ENCODE data around the gene NAPG.
"Not testable (repeated sequence)": the region's sequence is repeated elsewhere in the genome, so short reads cannot be mapped to it uniquely, and the experiment has no call there.

Gene NAPG

DNA sequence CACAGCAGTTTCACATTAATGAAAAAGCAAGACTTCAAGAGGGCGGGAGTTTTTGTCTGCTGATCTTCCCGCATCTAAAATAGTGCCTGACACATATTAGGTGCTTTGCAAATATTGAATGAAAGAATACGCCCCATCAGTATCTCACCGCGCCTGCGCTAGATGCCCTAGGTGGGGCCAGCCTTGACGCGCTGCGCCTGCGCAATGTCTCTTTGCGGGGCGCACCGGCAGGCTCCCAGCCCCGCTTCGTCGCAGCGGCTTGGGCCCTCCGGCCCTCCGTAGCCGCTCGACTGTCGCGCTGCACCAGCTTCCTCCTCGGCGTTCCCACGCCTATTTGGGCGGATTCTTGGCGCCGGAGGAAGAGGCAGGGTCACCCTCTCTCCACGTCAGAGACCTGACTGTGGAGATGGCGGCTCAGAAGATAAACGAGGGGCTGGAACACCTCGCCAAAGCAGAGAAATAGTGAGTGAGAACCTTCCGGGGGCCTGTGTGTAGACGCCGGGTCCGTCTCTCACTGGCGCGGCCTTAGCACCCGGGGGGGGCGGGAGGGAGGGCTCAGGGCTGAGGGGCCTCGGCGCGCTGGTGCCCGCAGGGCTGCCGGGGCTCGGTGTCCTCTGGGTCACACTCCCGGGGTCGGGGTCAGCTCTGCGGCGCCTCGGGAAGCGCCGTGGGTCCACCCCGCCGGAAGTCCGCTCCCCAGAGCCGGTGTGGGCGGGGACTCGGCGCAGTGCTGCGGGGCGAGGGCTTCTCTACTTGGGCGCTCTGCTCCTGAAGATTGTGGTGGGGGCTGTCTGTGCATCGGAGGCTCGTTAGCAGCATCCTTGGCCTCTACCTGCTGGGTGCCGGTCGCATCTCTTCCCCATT, at the start of gene NAPG:
TSS of gene NAPG (plus strand) at position 331 of the 864 bp plus-strand sequence. CDS start at position 407, 76 bp downstream.
- peak; percentile 85 for FAIRE-seq

DNA sequence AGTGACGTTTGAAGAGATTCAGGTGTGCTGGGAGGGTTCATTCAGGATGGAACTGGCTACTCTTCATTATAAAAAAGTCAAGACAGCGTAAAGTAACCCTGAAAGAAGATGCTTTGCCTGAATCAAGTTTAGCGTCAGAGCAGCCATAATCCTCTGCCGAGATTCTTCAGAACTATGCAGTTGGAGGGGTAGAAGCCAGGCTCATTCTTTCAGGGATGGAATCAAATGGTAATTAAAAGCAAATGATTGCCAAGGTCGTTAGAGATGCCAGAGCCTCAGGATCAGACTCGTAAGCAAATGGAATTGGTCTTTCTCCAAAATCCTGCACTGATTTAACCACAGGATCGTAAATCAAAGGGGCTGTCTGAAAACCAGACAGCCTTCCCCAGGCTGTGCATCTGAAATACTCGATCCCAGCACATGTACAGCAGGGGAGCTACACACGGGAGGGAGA, 49.5 kb upstream of the NAPG start:
- no peak for FAIRE-seq

DNA sequence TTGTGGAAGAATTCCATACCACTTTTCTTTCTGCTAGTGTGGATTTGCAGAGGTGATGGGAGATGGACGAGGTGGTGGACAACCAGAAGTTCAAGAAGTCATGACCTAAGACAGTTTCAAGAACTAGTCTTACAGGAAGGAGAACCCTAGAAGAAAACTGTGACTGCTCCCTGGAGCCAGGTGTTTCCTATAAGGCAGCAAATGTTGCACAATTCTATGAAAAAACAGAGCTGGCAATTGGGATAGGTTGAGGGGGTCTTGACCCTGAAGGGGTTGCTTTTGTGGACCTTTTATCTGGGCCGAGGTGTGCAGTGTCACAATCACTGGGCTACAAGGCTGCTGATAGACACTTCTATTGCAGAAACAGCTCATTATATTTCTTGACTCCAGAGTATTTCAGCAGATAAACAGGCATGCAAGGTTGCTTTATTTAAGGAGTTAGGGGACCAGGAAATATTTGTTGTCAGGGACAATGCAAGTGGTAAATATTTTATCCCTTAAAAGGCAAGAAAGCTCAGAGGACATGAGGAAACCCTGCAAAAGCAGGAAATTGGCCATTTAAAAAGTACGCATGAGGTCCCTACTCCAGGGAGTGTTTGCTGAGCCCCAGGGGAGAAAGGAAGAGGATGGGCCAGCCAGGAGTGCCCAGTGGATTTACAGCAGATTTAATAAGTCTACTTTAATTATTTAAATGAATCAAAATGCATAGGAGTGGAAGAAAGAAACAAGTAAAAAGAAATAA, 48.5 kb upstream of the NAPG start:
- FAIRE-seq, result no peak

DNA sequence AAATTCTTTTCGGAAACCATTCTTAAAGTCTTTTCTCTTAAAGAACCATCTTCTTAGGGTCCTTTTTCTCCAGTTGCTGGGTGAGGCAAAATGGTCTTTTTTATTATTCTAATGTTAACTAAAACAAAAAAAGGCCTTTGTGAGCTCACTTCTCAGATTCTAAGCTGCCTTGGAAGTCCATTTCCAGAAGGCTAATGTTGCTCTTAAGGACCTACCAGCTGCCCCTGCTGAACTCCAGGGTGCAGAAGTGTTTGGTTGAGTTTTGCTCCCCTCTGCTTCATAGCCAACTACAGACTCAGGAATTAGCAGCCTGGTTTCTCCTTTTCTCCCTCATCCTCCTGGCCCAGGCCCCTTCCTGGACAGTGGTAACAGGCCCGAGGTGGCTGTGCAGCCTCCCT, 48.0 kb upstream of the NAPG start:
- FAIRE-seq, result no peak

DNA sequence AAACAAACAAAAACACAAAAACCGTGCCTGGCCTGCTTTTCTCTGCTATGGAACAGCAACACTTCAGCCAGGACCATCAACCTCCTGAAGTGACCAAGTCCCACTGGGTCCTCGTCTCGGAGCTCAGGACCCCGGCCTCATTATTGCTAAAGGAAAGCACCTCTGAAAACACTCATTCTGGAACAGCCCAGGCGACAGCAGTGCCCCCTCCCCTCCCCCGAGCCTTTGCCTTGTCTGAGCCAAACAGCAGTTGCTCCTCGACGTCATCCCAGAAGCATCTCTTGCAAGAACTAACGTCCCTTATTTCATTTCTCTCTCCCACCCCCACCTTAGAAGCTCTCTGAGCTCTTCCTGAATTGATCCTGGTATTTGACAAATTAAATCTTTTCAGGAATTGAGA, 44.0 kb upstream of the NAPG start:
- FAIRE-seq, result no peak

DNA sequence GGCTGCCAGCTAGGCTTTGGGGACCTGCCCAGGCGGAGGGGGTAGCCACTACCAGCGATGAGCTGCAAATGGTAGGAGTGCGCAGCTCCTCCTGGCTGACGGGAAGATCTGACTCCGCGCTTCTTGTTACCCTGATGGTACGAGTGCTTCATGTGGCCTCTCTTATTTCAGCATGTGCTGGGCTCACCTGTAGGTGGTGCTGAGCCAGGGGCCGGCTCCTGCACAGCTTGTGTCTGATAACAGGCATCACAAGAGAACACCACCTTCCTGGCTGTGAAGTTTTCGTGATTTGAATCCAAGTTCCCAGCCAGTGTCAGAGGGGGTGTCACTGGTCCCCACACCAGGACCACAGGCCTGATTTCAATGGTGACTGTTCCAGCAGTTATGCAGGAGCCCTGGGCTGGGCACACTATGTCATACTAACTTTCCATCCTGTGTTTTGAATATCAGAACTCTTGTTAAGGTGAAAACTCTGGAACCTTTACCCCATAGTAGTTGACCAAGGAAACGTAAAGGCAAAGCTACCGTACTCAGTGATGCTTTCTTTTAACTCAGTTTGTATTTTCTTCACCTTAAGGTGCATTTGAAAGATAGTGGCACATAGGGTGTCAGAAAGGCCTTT, 43.4 kb upstream of the NAPG start:
- FAIRE-seq, result no peak

DNA sequence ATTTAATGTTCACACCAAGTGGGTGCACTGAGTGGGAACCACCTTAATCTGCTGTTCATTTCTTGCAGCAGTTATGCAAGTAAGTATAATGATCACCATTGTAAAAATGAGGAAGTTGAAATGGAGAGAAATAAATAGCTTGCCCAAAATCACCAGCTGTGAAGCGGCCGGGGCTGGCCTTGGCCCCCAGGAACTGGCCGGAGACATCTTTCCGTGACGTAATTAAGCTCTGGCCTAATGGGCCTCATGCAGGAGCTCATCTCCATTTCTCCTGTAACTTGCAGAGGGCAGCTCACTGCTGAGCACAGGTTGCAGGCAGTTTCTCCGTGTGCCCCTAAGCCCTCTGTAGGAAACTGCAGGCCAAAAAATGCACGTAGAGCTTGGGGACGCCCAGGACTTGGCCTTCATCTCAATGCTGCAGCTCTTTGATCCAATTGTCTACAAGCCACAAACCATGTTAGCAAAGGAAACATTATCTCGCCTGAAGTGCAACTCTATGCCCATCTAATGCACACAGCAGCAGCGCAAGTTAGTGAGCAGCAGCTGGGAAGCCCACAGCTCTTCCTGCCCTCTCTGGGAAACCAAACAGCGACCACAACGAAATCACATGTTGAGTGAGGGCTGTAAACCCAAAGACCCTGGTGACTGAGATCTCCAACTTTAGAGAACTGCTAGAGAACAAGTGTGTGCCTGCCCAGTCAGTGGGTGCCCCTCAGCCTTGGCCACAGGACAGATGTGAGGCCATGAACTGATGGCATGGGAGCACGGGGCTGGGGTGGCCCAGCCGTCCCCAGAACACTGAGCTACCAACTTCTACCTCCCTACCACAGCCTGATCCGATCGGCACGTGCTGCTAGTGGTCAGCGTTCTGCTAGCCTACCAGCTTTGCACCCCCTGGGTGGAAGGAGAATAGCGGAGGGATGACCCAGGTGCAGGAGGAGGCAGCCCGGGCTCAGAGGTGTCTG, 42.6 kb upstream of the NAPG start:
- FAIRE-seq, result no peak

DNA sequence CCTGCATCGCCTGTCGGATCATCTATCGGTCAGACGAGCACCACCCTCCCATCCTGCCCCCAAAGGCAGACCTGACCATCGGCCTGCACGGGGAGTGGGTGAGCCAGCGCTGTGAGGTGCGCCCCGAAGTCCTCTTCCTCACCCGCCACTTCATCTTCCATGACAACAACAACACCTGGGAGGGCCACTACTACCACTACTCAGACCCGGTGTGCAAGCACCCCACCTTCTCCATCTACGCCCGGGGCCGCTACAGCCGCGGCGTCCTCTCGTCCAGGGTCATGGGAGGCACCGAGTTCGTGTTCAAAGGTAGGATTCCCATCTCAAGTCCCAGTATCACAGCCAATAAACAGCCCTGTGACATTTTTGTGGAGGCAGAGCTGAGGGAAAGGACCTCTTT, 40.4 kb upstream of the NAPG start:
- FAIRE-seq, result no peak

DNA sequence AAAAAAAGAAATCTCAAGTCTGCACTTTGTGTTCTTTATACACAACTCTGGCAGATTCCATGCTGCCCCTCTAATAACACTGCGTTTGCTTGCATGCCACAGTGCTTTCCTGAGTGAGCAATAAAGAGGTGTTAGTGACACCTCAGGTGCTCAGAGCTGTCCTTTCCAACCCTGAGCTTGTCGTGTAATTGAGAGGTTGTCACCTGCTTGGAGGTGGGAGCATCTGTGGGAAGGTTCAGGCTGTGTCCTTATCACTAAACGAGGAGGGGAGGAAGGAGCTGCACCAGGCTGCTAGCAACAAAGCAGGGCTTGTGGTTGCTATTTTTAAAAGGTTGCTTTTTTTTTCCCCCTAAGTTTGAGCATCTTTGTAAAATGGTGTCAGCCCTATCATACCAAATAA, 39.5 kb upstream of the NAPG start:
- no peak for FAIRE-seq

DNA sequence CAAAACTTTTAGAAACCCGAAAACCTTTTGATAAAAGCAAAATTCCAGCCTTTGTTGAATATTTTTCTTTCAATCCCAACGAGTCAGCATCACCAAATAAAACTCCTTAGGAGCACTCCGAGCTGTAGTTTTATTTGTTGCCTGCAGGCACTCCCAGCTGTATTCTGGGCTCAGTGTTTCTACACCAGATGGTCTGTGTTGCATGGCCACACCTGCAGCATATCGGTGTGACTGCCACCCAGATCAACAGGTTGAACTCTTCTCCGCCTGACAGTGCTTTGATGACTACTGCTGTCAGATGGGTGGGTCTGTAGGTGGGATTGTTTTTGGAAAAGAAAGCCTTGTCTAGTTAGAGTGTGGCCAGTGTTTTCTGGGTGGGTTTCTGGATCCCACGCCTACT, 38.7 kb upstream of the NAPG start:
- FAIRE-seq, result no peak

DNA sequence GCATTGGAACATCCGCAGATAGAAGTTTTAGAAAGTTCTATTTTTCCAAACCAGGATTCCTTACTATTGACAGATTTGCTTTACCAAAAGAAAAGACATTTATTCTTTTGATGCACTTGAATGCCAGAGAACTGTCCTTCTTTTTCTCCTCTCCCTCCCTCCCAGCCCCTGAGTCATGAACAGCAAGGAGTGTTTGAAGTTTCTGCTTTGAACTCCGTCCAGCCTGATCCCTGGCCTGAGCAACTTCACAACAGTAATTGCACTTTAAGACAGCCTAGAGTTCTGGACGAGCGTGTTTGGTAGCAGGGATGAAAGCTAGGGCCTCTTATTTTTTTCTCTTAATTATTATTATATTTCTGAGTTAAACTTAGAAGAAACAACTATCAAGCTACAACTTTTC, 37.8 kb upstream of the NAPG start:
- peak; percentile 39 for FAIRE-seq

DNA sequence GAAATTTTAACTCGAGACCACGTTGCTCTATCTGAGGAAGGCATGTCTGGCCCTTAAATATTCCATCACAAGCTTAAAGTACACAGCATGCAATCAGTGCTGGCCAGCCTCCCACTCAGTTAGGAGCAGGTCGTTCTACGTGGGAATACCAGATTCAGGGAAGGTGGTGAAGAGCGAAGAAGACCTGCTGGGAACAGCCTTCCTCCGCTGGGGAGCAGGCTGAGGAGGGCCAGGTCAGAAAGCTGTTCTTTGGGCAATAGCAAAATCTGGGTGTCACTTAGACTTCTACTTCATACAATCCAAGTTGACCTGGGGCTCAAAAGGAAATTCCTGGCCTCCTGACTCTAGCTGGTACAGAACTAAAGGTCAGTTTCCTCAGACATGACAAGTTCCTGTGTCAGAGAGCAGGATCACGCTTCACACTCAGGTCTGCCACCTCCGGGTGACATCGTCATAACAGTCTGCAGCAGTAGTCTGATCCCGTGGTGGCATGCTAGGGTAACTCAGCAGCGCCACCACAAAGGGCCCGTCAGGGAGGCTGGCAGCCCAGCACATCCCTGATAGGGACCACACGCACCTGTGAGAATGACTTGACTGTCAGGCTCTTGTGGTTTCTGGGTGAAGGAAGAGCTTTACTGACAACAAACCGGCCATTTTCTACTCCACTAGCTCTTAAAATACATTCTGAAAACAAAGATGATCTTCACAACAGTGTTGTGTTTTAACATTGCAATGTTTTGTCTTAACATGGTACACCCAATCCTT, 35.2 kb upstream of the NAPG start:
- FAIRE-seq, result no peak

DNA sequence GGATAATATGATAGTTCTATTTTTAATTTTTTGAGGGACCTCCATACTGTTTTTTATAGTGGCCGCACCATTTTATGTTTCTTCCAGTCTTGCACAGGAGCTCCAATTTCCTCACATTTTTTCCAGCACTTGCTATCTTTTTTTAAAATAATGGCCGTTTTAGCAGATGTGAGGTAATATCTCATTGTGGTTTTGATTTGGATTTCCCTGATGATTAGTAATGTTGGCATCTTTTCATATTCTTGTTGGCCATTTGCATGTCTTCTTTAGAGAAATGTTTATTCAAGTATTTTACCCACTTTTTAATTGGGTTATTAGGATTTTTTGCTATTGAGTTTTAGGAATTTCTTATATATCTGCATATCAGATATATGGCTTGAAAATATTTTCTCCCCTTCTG, 29.9 kb upstream of the NAPG start:
- FAIRE-seq, result no peak

DNA sequence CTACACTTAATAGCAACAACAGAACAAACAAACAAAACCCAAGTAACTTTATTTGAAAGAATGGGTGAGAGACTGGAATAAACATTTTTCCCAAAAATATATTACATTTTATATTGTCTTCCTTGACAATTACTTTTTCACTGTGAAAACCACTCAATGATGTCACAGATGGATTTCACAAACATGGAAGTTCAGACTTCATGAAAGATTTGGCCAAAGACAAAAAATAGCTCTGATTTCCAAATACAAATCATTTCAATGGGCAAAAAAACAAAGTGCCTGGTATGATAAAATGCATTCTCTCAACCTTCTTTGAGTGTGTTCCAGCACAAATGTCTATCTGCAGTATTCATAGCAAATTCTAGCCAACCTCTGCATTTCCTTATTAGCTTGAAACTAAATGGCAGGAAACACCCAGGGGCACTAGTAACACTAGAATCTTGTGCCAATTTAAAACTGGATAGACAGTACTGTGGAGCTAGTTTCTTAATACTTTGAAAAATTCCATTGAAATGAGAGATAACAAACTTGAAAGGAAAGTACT, 28.5 kb upstream of the NAPG start:
- no peak for FAIRE-seq

DNA sequence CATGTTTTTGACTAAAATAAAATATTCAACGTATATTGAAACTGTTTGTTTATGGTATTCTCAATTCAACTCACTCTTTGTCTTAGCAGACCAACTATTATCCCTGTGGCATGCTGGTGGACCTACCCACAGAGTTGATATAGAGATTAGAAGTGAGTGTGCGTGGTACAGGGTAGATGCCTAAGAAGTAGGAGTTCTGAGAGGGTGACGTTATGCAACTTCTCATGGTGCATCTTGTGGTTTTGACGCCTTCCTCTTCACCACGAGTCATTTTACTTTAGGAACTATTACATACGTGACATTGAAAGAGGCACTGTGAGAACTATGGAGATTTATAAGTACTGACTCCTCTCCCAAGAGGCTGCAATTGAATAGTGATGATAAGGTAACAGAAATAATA, 26.6 kb upstream of the NAPG start:
- no peak for FAIRE-seq

DNA sequence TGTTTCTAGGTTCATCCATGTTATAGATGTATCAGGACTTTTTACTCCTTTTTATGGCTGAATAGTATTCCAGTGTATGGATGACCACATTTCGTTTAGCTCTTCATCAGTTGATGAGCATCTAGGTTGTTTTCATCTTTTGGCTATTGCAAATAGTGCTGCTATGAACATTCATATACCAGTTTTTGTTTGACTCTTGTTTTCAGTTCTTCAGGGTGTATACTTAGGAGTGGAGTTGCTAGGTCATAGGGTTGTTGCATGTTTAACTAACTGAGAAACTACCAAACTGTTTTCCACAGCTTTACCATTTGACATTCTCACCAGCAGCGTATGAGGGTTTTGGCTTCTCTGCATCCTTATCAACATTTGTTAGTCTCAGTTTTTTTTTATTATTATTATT, 25.8 kb upstream of the NAPG start:
- no peak for FAIRE-seq

DNA sequence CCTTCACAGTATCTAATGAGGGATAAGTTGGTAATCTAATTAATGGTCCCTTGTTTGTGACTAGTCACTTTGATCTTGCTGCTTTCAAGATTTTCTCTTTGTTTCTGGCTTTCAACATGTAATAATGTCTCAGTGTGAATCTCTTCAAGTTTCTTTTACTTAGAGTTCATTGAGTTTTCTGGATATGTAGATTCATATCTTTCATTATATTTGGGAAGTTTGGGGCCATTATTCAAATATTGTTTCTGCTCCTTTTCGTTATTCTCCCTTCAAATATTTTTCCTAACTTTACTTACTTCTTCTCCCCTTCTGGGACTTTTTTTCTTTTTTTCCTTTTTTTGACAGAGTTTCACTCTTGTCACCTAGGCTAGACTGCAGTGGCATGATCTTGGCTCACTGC, 21.1 kb upstream of the NAPG start:
- FAIRE-seq, result no peak

DNA sequence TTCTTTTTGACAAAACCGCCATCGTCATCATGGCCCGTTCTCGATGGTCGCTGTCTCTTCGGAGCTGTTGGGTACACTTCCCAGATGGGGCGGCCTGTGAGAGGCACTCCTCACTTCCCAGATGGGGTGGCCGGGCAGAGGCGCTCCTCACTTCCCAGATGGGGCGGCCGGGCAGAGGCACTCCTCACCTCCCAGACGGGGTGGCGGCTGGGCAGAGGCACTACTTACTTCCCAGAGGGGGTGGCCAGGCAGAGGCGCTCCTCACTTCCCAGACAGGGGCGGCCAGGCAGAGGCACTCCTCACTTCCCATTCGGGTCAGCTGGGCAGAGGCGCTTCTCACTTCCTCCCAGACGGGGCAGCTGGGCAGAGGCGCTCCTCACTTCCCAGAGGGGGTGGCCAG, 19.9 kb upstream of the NAPG start:
- not testable (repeated sequence) for FAIRE-seq

DNA sequence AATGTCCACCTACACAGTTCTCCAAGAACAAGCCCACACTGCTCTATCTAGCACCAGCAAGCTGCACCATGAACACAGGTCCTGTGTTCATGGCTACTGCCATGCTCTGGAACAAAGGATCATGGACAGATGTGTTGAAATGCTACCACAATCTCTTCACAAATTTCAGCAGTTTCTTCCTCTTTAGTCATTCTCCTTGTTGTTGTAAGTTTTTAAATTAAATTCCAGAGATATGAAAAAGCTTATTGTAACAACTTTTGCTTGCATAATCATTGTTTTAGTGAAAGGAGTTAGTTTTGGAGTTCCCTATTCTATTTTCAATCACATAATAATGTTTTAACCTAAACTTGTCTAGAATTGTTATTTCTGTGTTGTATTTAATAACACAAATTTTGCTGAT, 17.2 kb upstream of the NAPG start:
- no peak for FAIRE-seq

DNA sequence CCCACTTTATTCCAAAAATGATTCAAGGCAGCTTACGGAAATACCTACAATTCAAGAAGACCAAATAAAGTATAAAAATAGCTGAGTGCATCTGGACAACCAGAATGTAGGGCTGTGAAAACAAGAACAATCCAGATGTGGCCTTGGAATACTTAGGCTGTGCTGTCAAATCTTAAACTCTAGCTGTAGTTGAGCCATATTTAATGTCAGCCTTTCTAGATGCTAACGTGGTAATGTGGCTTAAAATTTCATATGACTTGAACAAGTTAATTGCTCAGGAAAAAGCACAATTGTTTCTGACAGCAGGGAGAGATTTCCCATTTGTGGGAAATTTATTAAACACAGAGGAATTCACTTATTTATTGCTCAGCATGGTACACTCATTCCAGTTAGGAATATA, 14.6 kb upstream of the NAPG start:
- FAIRE-seq, result peak; percentile 95

DNA sequence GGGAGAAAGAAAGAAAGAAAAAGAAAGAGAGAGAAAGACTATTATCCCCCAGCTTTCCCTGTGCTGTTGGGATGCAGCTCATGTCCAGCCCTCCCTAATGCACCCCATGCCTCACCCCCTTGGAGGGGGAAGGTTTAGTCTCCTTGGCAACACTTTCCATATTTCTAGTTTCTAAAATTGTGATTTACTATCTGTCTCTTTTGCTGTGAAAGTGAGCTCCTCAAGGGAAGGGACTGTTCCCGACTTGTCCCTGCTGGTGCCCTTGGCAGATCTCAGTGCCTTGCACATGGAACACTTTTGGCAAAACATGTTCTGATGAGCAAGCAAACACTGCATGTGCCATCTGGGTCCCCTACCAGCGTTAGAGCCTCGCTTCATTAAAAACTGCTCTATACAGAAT, 11.7 kb upstream of the NAPG start:
- FAIRE-seq, result no peak

Measured in endometrium (tissue), 2 donors.